RWPE2 (cell line): ENCODE results near the gene RAB3IL1.

ENCODE experiments used
- ATAC-seq: fragments of 200-7000 bp; cut with Tn5 transposase; 3 replicates; pipeline ENCODE4 v1.9.1; 2021; ENCODE audit warnings: low read depth
- DNase-seq: peaks from one replicate; pipeline ENCODE4 v3.0.0-alpha.2; 2020; ENCODE audit warnings: low spot score
- H3K27ac ChIP-seq: fragments of 450-650 bp; 2 replicates; pipeline ENCODE4 v1.5.1; 2017; ENCODE audit warnings: mild to moderate bottlenecking; ENCODE audit not compliant: poor library complexity, severe bottlenecking
- H3K27me3 ChIP-seq: fragments of 250-450 bp; sonication (Bioruptor Pico); 2 replicates; pipeline ENCODE4 v1.5.1; 2021; ENCODE audit warnings: mild to moderate bottlenecking, moderate library complexity; ENCODE audit not compliant: insufficient read depth, poor library complexity, severe bottlenecking
- H3K36me3 ChIP-seq: fragments of 250-450 bp; sonication (Bioruptor Pico); 2 replicates; pipeline ENCODE4 v1.5.1; 2020; ENCODE audit warnings: low read depth, mild to moderate bottlenecking, moderate library complexity
- H3K4me1 ChIP-seq: fragments of 250-450 bp; sonication (Bioruptor Pico); 2 replicates; pipeline ENCODE4 v1.5.1; 2021; ENCODE audit warnings: mild to moderate bottlenecking, moderate library complexity; ENCODE audit not compliant: insufficient read depth, poor library complexity, severe bottlenecking
- H3K4me3 ChIP-seq: fragments of 250-450 bp; sonication (Bioruptor Pico); 2 replicates; pipeline ENCODE4 v1.5.1; 2021; ENCODE audit warnings: mild to moderate bottlenecking, moderate library complexity; ENCODE audit not compliant: severe bottlenecking
- H3K9me3 ChIP-seq: fragments of 250-450 bp; sonication (Bioruptor Pico); 2 replicates; pipeline ENCODE4 v1.5.1; 2021; ENCODE audit warnings: mild to moderate bottlenecking, moderate library complexity; ENCODE audit not compliant: severe bottlenecking
- CTCF ChIP-seq: fragments of 450-650 bp; IDR thresholded peaks from one replicate; pipeline ENCODE4 v1.5.1; 2017; ENCODE audit warnings: mild to moderate bottlenecking, moderate library complexity; ENCODE audit not compliant: poor library complexity, severe bottlenecking

RAB3IL1 gene

GRCh38 chr11:61862714-61863547 is 54.4 kb downstream of the RAB3IL1 start:
- TF ChIP-seq CTCF, result no peak
- Histone ChIP-seq H3K27ac (no peak overlapping the region), H3K9me3 (no peaks in the 10 kb centered on the region), H3K27me3 (no peaks in the 10 kb centered on the region), H3K4me1 (no peaks in the 10 kb centered on the region), H3K4me3 (no peak overlapping the region), H3K36me3 (peaks cover 85% of the 10 kb centered on the region)
- DNase-seq (peak; percentile 56), ATAC-seq (no peak)

GRCh38 chr11:61861634-61862033 is 55.7 kb downstream of the RAB3IL1 start:
- Histone ChIP-seq H3K4me3 (no peak overlapping the region), H3K36me3 (peaks cover 97% of the 10 kb centered on the region), H3K27ac (no peak overlapping the region), H3K9me3 (no peaks in the 10 kb centered on the region), H3K27me3 (no peaks in the 10 kb centered on the region), H3K4me1 (no peaks in the 10 kb centered on the region)
- no peak for ATAC-seq
- DNase-seq, result no peak
- no peak for TF ChIP-seq CTCF

- H3K4me3 ChIP-seq, result no peak overlapping the region
- no peaks in the 10 kb centered on the region for H3K27me3 ChIP-seq
- ATAC-seq (no peak), DNase-seq (no peak)
- no peak overlapping the region for H3K27ac ChIP-seq
- no peak for TF ChIP-seq CTCF
- no peaks in the 10 kb centered on the region for H3K4me1 ChIP-seq
- peaks cover 97% of the 10 kb centered on the region for H3K36me3 ChIP-seq
- no peaks in the 10 kb centered on the region for H3K9me3 ChIP-seq
Observed at GRCh38 chr11:61860054-61860903, 57.1 kb downstream of the RAB3IL1 start.

- no peaks in the 10 kb centered on the region for H3K27me3 ChIP-seq
- H3K9me3 ChIP-seq, result no peaks in the 10 kb centered on the region
- ATAC-seq (peak; percentile 16; the same call in 2 of the 3 replicates), DNase-seq (peak; percentile 24)
- no peaks in the 10 kb centered on the region for H3K4me1 ChIP-seq
- H3K4me3 ChIP-seq, result no peak overlapping the region
- no peak for TF ChIP-seq CTCF
- peaks cover 96% of the 10 kb centered on the region for H3K36me3 ChIP-seq
- H3K27ac ChIP-seq, result no peak overlapping the region
Observed at GRCh38 chr11:61855939-61856680, 61.3 kb downstream of the RAB3IL1 start.
